ENCODE measurements around the gene AVP. TPM values are rescaled to one million over a fixed set of nuclear protein-coding genes. Genes with fewer than 3 reads are reported as not detected.
A peak's percentile ranks its signal among the peaks of the same experiment; 100 is the strongest.

AVP gene
- total and polyA plus RNA-seq, 2 of the 13 experiments (the other 11 are each of a cell fraction or from before 2014, with no cell fraction given) = 0.12 TPM; not detected in 1

- TF ChIP-seq FUBP1 (CRISPR knock-in tag; IDR thresholded peaks at IDR 0.05; ENCODE audit: borderline replicate concordance) (no peak), ZBTB7A (CRISPR knock-in tag; IDR thresholded peaks at IDR 0.05) (0 out of 2 replicates have a peak, but pooled peaks have one; percentile 3), ZNF510 (CRISPR knock-in tag; IDR thresholded peaks at IDR 0.05; ENCODE audit: low read depth) (no peak), ZNF768 (CRISPR knock-in tag; IDR thresholded peaks at IDR 0.05) (peak; percentile 35; the same call in 1 of the 2 replicates), KDM3A (CRISPR knock-in tag; IDR thresholded peaks at IDR 0.05; ENCODE audit: low read depth) (no peak), KMT2B (CRISPR knock-in tag; IDR thresholded peaks at IDR 0.05) (no peak), ZNF737 (CRISPR knock-in tag; IDR thresholded peaks at IDR 0.05; ENCODE audit: borderline replicate concordance) (no peak), ZNF720 (CRISPR knock-in tag; IDR thresholded peaks at IDR 0.05) (no peak), SKI (IDR thresholded peaks at IDR 0.05; ENCODE audit: partially characterized antibody) (peak; percentile 17), ATRX (CRISPR knock-in tag; IDR thresholded peaks at IDR 0.05; ENCODE audit: borderline replicate concordance) (no peak), ZNF274 (CRISPR knock-in tag; IDR thresholded peaks at IDR 0.05) (0 out of 2 replicates have a peak, but pooled peaks have one; percentile 39), NFATC3 (CRISPR knock-in tag; IDR thresholded peaks at IDR 0.05) (no peak), TOE1 (CRISPR knock-in tag; IDR thresholded peaks at IDR 0.05) (no peak), ZMAT3 (CRISPR knock-in tag; conservative IDR thresholded peaks at IDR 0.05) (no peak), GZF1 (CRISPR knock-in tag; IDR thresholded peaks at IDR 0.05) (no peak), CREB3 (CRISPR knock-in tag; IDR thresholded peaks at IDR 0.05) (no peak), UBTF (CRISPR knock-in tag; IDR thresholded peaks at IDR 0.05) (no peak), ZNF563 (CRISPR knock-in tag; IDR thresholded peaks at IDR 0.05) (0 out of 2 replicates have a peak, but pooled peaks have one; percentile 54), FOXK2 (IDR thresholded peaks at IDR 0.05) (no peak), ZNF687 (CRISPR knock-in tag; IDR thresholded peaks at IDR 0.05) (no peak; the same call in none of the 2 replicates), ZNF746 (CRISPR knock-in tag; IDR thresholded peaks at IDR 0.05) (no peak)
These were observed 12.7 kb downstream of the AVP start, which contains the start of gene OXT (continued) for GRCh38 chr20:3071610-3072529.

Data from HepG2 (cell line).